ENCODE results near the gene ARNT2.

The ARNT2 gene

DNA sequence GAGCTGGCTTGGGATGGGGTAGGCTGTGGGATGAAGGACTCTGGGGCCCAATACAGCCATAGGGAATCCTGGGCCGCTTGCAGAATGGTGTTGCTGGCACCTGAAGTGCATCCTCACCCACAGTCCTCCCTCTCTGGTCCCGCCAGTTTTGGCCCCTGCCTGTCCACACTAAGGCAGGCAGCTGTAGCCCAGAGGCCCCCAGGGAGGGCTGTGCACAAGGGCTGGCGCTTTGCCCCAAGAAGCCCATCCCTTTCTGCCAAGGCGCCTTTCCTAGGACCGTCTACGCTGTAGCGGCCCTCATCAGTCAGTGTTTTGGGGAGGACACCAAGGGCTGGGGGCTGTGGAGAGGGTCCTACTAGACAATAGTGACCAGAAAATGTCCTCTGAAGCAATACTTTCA, 174.7 kb downstream of the ARNT2 start:
- no peak for DNase-seq (ENCODE audit: low spot score)

DNA sequence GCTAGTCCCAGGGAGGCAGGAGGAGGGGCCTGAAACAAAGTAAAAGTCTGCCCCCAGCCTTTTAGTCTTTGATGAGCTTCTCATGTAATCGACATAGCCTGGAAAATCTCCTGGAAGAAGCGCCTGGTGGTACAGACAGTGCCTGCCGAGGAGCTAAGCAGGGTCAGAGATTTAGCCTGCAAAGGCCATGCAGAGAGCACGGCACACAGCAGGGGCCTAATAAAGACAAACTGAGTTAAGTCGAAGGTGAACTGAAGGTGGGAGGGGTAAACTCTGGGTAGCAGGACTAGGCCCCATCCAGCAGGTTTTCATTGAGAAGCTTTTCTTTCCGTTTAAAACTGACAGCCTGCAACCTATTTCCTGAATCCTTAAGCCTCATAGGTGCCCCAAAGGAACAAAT, 175.4 kb downstream of the ARNT2 start:
- DNase-seq (ENCODE audit: low spot score): no peak

DNA sequence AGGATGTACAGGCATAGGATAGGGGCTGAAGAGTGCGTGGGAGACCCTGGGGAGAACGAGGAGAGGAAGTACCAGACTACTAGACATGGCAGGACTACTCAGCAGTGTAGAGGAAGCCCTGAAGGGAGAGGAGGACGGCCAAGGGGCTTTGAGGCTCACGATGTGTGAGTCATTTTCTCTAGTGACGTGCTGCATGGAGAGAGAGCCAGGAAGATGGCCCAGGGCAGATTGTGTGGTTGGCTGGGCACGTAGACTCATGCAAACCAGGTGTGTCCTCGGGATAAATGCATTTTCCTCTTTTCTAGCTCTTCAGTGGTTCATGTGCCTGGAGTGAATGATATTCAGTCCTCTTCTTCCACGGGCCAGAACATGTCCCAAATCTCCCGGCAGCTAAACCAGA, 175.9 kb downstream of the ARNT2 start:
- no peak for DNase-seq (ENCODE audit: low spot score)

DNA sequence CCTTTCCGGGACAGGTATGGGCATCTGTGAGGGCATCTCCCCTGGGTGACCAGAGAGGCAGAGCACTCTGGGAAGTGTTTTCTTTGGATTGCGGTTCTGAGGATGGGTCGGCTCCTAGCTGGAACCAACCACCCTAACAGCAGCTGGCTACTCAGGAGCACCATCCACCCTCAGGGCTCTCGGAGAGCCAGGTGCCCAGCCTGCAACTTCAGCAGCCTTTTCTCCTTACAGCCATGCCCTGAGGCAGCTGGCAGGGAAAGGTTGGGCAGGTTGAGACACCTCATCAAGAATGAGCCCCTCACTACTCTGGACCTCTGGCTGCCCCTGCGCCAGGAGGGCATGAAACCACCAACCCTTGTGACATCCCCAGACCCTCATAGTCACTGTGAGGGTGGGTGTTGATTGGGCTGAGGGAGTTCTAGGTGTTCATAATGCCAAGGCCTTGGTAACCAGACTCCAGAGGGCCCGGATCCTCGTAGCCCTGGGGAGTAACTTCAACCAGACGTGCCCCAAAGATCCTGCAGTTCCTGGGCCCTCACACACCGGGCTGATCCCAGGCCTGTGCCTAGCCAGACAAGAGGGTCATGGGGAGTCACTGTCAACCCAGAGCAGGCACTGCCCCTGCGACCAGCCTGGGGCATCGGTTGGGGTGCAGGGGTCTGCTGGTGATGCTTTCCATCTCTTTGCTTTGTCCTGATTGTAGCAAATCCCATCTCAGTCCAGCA, 176.5 kb downstream of the ARNT2 start:
- DNase-seq (ENCODE audit: low spot score): no peak

DNA sequence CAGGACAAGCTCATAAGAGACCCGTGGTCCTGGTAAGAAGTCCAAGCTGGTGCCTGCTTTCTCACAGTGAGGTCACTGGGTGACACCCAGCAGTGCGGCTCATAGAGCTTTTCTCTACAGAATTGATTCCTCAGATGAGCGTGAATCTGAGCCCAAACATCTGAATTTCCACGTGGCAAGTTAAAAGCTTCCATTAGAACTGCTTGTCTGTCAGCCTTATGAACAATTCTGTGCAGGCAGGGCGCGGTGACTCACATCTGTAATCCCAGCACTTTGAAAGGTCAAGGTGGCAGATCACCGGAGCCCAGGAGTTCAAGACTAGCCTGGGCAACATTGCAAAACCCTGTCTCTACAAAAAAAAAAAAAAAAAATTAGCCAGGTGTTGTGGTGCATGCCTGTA, 177.8 kb downstream of the ARNT2 start:
- DNase-seq (ENCODE audit: low spot score): no peak

DNA sequence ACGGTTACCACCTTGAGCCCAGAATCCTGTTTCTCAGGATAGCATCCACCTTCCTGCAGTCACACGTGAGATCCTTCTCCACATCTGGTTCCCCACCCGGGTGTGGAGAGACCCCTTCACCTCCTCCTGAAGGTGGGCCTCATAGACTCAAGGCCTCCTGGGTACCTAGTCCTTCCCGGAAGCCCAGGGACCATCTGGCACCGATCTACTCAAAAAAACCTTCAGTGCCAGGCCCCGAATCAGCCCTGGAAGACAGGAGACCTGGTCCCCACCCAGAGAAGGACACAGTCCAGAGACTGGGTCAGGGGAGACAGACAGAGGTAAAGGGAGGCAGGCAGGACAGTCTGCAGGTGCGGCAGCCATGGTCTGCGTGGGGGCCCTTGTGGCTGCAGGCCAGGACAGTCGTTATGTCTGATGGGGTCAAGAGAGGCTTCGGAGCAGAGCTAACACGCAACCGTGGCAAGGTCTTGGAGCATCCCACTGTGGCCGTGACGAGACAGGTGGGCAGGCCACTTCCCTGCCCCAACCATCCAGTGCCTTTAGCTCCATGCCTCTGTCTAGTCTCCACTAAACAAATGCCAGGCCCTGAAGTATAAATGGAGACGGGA, 178.7 kb downstream of the ARNT2 start:
- no peak for DNase-seq (ENCODE audit: low spot score)

DNA sequence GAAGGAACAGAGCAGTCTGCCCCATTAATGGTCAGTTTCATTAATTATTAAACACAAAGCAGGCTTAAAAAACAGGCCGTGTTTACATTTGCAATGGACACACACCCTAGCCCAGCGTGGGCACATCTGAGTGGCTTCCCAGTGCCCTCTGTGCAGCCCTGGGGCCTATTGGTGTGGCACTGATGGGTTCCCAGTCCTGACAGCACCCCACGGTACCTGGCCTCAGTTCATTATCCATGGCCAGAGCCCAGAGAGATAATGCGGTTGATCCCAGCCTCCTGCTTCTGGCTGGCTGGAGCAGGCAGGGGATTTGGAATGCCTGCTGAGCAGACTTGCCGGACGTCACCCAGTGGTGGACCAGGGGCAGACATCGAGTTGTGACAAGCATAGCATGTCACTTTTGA, 180.4 kb downstream of the ARNT2 start:
- DNase-seq (ENCODE audit: low spot score): no peak

DNA sequence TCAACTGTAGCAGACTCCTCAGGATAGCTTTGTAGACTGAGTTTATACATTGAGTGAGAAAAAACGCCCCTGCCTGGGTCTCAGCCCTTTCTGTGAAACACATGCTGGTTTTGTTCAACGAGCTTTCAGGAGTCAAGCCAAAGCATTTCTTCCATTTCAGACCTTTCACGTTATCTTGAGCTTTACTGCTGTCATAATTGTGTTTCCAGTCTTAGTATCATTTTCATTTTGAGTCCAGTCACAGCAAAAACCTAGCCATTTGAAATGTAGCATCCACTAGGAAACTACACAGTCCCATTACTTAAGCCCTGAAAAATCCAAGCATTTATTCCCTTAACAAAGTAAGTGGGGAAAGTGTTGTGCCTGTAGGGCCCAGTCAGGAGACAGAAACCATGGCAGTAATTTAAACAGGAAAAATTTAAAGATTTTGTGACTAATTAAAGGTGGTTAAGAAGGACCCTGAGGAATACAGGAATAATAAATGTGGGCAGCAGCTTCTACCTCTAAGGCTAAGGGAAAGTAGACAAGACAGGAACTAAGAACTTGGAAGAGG, 180.9 kb downstream of the ARNT2 start:
- DNase-seq (ENCODE audit: low spot score): no peak

DNA sequence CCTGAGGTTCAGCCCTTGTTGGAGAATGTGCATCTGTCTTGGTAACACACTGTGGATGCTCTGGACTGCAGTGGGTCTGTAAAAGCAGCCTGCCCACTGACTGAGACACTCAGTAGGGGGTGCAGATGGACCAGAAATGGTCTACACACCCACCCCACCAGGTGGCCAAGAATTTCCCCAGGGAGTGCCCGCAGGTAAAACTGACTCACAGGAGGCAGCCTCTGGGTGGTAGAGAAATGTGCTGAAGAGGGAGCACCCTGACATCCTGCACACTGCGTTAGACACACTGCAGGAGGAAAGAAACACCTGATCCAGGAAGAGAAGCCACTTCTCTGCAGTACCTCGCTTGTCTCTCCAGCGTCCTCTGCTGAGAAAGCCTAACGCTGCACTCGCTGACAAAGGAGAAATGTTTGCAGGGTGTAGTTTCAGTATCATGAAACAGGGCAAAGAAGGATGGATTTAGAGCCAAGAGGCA, 181.4 kb downstream of the ARNT2 start:
- DNase-seq (ENCODE audit: low spot score): no peak

DNA sequence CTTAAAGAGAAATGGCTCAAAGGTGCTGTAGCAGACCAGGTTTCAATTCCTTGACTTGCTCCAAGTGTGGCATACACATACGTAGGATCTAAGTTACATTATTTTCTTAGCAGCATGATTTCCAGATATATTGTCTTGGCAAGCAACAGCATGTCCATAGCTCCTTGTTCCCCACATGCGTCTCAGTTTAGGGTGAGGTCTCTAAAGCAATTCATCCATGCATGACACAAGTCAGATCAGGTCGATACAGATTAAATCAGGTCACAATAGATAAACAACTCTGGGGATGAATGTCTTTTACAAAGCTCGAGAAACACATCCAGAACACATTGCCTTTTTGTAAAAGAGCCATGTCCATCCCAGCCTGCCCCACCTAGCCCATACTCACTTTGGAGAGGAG, 182.0 kb downstream of the ARNT2 start:
- no peak for DNase-seq (ENCODE audit: low spot score)

DNA sequence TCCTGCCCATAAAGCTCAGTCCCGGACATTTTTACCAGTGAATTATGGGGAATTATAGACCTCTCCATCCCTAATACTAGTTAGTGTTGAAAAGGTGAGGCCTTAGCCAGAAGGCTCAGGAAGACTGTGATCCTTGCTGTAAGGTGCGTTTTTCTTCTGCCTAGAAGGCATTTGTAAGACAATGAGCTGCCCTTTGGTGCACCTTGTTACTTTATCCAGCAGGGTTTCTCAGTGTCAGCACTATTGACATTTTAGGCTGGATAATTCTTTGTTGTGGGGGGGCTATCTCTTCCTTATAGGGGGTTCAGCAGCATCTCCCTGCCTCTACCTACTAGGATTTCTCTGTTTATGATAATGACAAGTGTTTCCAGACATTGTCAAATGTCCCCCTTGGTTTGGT, 182.8 kb downstream of the ARNT2 start:
- DNase-seq (ENCODE audit: low spot score): no peak

DNA sequence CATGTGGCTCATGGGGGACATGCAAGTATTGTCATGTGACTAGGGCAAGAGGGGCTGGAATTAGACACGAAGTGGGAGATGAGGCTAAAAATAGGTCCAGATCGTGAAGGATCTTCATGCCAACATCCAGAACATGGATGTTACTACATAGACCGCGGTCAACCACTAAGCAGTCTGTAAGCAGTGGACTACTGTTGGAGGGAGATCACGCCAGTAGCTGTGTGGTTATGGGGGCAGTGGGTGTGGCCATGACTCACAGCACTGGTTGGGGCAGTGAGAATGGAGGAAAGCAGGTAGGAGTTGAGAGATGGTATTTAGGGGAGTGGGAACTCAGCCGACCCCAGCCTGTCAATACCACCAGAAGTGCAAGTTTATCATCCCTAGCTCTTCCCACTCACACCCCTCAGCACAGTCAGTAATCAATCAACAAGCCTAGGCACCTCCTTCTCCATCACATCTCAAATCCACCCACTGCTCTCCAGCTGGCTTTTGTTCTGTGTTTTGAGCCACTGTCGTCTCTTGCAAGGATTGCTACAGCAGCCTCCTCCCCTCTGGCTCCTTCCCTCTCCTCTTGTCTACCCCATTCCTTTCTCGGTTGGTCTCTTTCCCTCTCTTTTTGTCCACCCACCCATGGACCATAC, 183.8 kb downstream of the ARNT2 start:
- no peak for DNase-seq (ENCODE audit: low spot score)

DNA sequence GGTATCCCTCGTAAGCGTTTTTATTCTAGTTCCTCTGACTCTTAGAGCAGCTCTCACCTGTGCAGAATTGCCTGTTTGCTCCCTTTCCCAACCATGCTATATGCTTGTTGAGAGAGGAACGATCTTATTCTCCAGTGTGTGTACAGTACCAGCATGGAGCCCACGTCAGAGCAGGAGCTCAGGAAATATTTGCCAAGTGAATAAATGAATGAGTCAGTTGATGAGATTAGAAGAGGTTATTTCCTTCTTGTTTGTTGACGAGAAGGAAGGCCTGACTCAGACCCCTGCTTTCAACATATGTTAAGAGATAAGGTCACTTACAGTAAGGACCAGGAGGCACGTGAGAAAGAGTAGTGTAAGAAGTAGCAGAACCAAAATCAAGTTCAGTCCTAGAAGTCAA, 184.6 kb downstream of the ARNT2 start:
- DNase-seq (ENCODE audit: low spot score): no peak

DNA sequence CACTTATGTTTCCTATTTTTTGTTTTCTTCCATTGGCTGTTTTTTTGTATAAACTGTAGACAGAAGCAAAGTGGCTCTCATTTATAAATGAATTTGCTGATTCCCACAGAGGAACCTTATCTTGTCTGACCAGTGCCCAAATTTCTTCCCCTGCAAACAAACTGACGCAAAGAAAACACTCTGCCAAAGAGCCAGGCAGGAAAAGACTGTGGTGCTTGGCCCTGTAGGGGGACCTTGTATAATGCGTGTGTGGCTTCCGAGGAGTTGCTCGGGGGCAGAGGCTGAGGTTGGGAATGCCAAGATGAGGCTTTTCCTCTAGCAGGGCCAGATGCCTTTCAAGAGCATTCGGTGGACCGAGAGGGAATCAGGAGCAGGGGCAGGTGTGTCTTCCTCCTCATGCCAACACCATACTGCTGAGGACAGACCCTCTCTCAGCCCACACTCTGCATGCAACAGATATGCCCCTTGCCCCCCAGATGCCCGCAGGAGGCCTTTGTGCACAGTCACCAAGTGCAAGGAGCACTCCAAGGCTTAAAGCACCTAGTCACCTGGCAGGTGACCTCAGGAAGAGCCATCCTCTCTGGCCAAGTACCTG, 186.7 kb downstream of the ARNT2 start:
- no peak for DNase-seq (ENCODE audit: low spot score)

DNA sequence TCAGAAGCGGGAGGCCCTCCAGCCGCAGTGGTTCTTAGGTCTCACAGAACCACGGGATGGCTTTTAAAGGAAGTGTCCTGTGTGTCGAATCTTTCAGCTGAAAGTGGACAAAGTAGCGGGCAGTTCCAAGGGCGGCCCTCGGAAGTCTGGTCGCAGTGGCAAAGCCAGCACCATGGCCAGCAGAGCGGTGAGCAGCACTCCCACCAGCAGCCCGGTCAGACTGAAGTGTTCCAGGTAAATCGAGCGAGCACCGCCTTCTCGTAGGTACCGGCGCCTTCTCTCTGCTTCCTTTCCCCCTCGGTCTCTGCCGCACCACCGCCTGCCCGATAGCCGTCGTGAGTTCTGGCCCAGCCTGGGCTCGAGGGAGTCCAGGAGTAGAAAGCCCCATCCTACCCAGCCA, 187.3 kb downstream of the ARNT2 start:
- DNase-seq (ENCODE audit: low spot score): no peak

DNA sequence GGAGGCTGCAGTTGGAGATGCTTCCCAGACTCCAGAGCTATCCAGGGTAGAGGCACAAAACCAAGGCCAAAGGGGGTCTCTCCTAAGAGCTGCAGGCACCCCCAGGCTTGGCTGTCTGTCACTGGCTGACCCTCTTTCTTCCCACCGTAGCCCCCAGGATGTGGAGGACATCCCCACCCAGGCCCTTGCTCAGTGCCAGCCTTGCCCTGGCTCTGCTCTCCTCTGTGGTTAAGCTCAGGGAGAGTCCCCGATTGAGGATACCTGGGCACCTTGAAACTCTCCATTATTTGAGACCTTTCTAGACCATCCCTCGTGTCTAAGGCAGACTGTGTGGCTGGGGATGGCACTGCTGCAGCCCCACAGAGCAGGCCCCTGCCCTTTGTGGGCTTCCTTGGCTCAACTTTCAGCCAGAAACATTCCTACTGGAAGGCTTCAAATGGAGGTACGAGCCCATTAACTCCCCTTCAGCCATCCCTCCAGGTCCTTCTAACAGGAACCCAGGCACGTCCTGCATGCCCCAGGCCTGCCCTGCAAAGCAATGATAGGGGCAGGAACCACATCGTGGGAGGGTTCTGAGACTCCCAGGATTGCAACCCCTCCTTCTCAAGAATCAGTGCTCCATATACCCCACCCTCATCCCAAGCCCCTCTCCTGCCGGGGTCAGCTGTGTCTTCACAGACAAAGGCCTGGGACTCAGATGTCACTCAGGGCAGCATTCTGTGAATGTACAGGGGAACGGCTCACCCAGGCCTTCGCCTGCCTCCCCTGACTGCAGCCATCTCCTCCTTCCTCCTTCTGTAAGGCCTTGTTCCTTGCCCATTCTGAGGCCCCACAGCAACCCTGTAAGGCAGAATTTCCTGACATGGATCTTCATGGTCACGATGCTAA, 188.0 kb downstream of the ARNT2 start:
- no peak for DNase-seq (ENCODE audit: low spot score)

DNA sequence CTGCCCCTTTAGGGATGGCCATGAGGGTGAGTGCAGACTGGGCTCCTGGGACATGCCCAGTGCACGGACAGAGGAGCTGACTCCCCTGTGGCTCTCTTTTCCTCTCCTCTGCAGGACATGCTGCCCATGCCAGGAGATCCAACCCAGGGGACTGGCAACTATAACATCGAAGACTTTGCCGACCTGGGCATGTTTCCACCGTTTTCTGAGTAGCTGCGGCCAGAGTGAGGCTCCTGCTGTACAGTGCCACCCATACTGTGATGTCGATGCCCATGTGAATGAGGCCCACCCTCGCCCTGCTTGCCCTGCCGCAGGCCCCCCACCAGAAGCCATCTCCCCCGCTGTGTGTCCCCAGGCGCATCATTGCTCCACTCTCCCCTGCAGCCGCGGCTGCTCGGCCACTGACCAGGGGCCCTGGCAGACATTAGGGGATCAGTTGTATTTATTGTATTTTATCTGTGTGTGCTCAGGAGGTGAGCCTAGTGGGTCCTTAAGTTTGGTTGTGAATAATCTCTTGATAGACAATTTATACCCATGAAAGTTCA, 189.4 kb downstream of the ARNT2 start:
- no peak for DNase-seq (ENCODE audit: low spot score)

DNA sequence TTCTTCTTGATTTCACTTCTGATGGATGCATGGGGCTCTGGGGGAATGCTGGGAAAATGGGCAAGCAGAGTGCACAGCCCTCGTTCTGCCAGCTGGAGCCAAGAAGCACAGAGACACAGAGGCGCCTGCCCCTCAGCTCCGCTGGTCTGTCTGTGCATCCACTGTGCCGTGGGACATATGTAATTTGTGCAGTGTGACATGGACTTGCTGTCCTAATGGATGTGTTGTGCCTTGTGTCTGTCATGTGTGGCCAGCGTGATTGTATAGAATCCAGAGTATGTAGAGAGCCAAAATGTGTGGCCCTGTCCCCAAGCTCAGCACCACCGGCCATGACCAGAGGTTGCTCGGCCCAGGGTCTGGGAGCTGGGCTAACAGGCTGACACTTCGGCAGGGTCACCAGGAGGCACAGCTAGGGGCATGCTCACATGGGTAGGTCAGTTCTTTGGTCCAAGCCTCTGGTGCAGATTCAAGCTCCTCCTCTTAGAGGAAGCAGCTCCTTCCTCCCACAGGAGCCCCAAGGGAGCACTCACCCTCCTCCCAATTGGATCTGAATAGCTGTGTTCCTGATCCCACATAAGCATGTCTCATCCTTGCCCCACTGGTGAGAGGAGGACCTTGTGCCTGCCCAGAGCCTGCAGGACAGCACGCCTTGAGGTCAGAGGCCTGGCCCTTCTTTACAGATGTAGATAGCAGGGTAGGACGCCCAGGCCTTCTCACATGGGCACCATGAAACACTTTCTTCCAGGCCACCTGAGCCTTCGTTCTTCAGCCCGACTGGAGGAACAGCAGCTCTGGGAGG, 190.1 kb downstream of the ARNT2 start:
- no peak for DNase-seq (ENCODE audit: low spot score)

DNA sequence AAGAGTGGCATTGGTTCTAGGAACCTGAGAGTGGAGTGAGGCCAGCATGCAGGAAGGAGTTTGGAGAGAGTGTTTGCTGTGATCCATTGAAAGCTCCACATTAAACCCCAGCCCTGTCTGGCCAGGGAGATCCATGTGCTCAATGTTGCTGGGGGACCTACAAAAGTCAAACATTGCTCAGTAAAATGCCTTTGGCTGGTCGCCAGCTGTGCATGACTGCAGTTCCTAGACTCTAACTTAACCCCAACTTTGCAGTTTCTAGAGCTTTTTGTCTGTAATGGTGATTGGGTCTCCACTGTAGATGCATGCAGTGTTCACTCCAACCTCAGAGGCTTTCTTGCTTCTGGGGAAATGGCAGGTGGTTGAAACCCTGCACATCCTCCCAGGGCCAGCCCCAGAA, 191.2 kb downstream of the ARNT2 start:
- no peak for DNase-seq (ENCODE audit: low spot score)

DNA sequence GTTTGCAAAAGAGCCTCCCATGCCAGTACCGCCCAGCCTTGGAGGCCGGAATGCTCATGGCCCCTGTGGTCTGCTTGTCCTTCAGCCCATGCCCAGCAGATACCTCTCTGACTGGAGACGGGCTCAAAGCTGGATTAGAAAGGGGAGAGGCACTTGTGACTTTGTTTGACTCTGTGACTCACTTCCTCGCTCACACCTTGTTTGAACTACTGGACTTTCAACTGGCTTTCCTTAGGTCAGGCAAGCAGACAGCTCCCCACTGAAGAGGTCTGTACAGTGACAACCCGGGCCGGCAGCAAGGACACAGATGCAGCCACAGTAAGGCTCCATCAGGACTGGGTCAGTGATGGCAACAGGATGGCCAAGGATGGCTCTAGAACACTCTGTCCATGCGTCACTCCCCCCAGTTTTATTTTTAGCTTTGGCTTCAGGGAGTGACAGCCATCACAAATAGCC, 192.4 kb downstream of the ARNT2 start:
- no peak for DNase-seq (ENCODE audit: low spot score)

DNA sequence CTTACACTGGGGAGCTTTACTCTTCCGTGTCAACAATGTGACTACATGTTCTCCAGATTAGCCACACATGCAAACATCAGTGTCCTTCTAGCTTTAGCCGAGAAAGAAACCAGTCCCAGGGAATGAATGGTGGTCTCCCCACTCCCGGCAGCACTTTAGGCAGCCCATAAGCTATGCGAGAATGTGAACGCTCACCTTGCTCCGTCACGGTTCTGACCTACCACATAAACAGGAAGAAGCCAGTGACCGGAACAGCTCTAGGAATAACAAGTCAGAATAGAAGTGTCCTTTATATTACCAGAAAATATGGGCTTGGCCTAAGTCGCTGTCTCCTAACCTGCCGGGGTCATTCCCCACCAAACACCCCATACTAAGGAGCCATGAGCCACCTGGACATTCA, 192.9 kb downstream of the ARNT2 start:
- no peak for DNase-seq (ENCODE audit: low spot score)

Measured in hematopoietic multipotent progenitor cell treated with erythropoietin and hydrocortisone succinate and interleukin-3 and kit ligand, for 17 days (in vitro differentiated cells).